Measurements from ENCODE around the gene TCEANC. TPM values are rescaled to one million over a fixed set of nuclear protein-coding genes. Genes with fewer than 3 reads are reported as not detected.

TCEANC gene
- polyA plus RNA-seq, 4 donors: 4.8 to 7.1 (median 6.3) TPM

DNA sequence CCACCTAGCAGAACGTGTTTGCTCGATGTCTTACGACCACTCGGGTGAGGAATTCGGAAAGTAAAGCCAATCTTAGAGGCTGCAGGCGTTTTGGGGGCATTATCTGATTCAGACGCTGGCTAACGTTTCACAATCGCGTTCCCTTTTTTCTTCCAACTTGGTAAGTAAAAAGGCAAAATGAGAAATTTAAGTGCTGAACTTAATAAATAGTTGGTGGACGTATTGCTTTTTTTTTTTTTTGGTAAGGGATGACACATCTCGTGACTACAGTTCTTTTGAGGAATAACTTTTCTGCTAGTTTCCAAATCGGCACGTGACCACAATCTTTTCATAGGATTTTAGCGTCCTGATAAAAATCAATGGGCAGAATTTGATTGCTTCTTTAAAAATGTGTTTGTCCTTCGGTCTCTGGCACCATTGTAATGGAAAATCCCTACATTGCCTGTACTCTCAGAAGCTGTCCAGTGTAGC is 36.8 kb downstream of the TCEANC start:
- peak in 1 of 4 donors; percentile 37 for DNase-seq (ENCODE audit: low read depth in 4 of 4, low spot score in 2 of 4)

GRCh38 chrX:13690836-13691235 is 37.9 kb downstream of the TCEANC start:
- no peak for DNase-seq (ENCODE audit: low read depth in 4 of 4, low spot score in 2 of 4)

- no peak for DNase-seq (ENCODE audit: low read depth in 4 of 4, low spot score in 2 of 4)
Measured at GRCh38 chrX:13691841-13692371, 39.0 kb downstream of the TCEANC start.

DNA sequence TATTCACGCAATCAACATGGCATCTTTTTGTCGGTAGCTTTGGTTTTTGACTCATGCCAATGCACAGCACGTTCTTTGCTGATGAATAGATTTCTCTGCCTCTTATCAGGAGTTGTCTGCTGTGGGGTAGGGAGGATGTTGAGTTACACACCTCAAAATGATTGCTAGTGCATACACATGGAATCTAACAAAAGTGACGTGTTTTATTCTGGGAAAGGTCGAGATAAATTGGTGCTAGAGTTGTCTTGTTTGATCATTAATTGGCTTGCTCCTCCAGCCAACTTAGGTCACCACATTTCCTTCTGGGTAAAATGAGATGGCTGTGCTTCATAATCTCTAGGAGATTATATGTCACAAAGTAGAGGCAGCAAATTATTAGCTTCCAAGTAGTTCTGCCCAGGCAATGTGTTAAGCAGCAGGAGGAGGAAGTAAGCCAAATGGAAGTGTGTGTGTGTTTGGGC is 39.9 kb downstream of the TCEANC start:
- DNase-seq (ENCODE audit: low read depth in 4 of 4, low spot score in 2 of 4): no peak

GRCh38 chrX:13693341-13693961 is 40.5 kb downstream of the TCEANC start:
- DNase-seq (ENCODE audit: low read depth in 4 of 4, low spot score in 2 of 4): no peak

DNA sequence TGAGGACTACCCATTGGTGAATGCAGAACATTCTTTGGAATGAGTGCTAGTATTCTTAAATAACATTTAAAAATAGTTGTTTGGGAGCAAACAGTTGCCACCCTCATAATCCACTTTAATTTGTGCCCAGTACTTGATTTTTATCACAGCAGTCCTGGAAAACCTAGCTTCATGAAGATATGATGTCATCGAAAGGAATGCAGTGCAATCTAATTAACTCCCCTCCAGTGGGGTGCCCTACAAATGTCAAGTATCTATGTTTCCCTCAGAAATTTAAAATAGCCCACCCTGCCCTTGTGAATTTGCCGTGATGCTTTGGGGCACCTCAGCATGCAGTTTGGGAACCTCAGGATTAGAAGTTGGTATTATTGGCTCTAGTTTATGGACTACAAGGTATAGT is 41.4 kb downstream of the TCEANC start:
- DNase-seq (ENCODE audit: low read depth in 4 of 4, low spot score in 2 of 4): no peak

DNA sequence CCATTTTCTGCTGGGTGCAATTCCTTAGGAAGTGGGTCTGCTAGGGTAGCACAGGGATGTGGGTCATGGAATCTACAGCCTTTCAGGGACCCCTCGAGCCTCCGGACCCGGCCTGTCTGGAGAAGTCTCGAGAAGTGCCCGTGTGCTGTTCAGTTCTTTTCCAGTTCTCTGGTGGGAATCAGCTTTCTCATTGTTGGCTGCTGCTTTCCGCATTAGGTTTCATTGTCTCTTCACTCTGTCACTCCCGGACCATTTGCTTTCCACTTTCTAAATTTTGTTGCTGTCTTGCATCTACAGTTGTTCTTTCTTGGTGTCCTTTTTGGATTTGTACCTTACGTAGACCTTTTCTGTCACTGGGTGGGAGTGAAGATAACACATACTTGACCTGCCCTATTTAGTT is 42.0 kb downstream of the TCEANC start:
- no peak for DNase-seq (ENCODE audit: low read depth in 4 of 4, low spot score in 2 of 4)

DNA sequence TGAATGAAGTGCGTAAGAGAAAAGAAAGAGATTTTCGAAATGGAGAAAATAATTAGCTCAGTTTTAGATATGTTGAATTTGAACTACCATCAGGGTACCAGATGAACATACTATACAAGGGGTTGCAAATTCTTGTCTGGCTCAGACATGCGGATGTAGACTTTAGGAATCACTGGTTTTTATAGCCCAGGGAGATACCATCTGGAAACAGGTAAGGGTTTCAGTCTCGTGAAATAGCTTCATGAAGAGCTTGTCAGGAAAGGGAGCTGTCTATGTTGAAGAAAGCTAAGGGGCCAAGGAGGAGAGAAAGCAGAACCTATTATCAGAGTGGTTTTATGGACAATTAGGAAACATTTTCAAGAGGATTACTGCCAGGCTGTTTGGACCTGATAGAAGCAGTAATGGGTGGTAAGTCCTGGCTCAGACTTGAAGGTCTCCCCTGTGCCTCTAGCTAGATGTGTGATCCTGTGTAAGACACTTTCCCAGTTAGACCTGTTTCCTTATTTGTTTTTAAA is 42.7 kb downstream of the TCEANC start:
- no peak for DNase-seq (ENCODE audit: low read depth in 4 of 4, low spot score in 2 of 4)

- DNase-seq (ENCODE audit: low read depth in 4 of 4, low spot score in 2 of 4): no peak
Measured at GRCh38 chrX:13697455-13697854, 44.5 kb downstream of the TCEANC start.

GRCh38 chrX:13697976-13698375 is 45.0 kb downstream of the TCEANC start:
- DNase-seq (ENCODE audit: low read depth in 4 of 4, low spot score in 2 of 4): no peak

GRCh38 chrX:13698432-13698831 is 45.5 kb downstream of the TCEANC start:
- no peak for DNase-seq (ENCODE audit: low read depth in 4 of 4, low spot score in 2 of 4)

GRCh38 chrX:13699183-13699826 is 46.4 kb downstream of the TCEANC start:
- no peak for DNase-seq (ENCODE audit: low read depth in 4 of 4, low spot score in 2 of 4)

GRCh38 chrX:13700380-13700779 is 47.4 kb downstream of the TCEANC start:
- no peak for DNase-seq (ENCODE audit: low read depth in 4 of 4, low spot score in 2 of 4)

DNA sequence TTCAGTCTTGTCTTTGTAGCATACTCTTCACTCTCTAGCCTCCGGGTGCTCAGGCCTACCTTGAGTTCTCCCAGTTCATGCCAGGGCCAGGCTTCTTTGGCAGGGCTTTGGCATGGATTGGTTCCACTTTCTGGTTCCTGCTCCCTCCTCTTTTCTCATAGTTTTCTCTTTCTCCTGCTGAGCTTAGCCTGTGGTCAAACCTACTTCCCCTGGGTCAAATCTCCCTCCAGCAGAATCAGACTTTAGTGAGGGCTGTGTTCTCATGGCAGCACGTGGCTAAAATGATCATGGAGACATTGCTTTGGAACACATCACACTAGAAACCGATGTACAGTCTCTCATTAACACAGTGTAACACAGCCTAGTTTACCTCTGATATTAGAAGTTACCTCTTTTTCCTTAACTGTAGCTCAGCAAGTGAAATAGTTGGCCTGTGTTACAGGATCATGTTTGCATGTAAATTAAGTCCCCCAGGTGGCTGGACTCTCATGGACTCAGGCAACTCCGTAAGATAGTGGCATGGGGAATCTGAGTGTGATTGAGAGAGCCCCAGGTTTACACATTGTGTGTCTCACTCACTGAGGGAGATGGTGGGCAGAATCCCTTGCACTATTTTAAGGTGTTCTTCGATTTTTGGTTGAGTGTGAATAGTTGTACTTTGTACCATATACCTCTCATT is 49.3 kb downstream of the TCEANC start:
- DNase-seq (ENCODE audit: low read depth in 4 of 4, low spot score in 2 of 4): no peak

GRCh38 chrX:13703135-13703534 is 50.2 kb downstream of the TCEANC start:
- DNase-seq (ENCODE audit: low read depth in 4 of 4, low spot score in 2 of 4): no peak

DNA sequence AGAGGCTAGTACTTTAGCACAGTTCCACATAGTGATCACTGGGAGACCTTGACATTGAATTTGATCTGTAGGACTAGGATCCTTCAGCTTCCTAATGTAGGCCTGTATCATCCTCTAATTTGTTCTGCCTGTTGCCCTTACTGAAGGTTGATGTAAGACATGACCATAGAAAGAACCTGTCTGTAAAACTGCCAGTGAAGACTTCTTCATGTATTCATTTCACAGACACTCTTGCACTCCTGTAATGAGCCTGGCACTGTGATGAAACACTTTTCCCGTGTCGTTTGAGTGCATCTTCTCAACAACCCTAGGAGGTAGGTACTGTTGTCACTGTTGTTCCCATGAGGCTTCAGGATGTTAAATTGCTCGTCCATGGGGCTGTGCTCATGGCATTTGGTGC is 50.6 kb downstream of the TCEANC start:
- no peak for DNase-seq (ENCODE audit: low read depth in 4 of 4, low spot score in 2 of 4)

GRCh38 chrX:13711141-13711540 is 58.2 kb downstream of the TCEANC start:
- DNase-seq (ENCODE audit: low read depth in 4 of 4, low spot score in 2 of 4): no peak

All from left renal cortex interstitium (tissue), 4 donors.